ENCODE results near the gene YEATS4. TPM values are rescaled to one million over a fixed set of nuclear protein-coding genes. Genes with fewer than 3 reads are reported as not detected.

The YEATS4 gene
- total RNA-seq, 1 experiment from 2014 or later, result 20.9 TPM

- ChIA-PET CTCF (no interaction called here), POLR2A (no interaction called here)
- Histone ChIP-seq H3K27me3 (ENCODE audit: control insufficient read depth, insufficient read depth, low read length) (no peaks in the 10 kb centered on the region), H3K4me1 (ENCODE audit: control insufficient read depth, insufficient read depth, low read length) (no peaks in the 10 kb centered on the region), H3K27ac (ENCODE audit: low read length) (no peak overlapping the region), H3K4me3 (ENCODE audit: low read depth in 2 of 2, low read length in 2 of 2) (no peak overlapping the region), H3K36me3 (ENCODE audit: control insufficient read depth, insufficient read depth, low read length) (no peaks in the 10 kb centered on the region), H3K9me3 (ENCODE audit: control insufficient read depth, insufficient read depth, low read depth, low read length) (no peaks in the 10 kb centered on the region)
- TF ChIP-seq CTCF (IDR thresholded peaks at IDR 0.05) (no peak), REST (IDR thresholded peaks at IDR 0.05; ENCODE audit: insufficient read depth in 1 of 2, low read depth in 2 of 2, low read length in 1 of 2) (no peak), TCF7L2 (IDR thresholded peaks at IDR 0.05; ENCODE audit: low read depth, low read length) (no peak), POLR2AphosphoS5 (IDR thresholded peaks at IDR 0.05; ENCODE audit: low read depth, low read length) (no peak), SIN3A (IDR thresholded peaks at IDR 0.05; ENCODE audit: borderline replicate concordance, insufficient read depth, low read depth, low read length) (no peak)
- BruUV-seq (replicated peaks), result no TSS peak
- intact Hi-C loops (cut with micrococcal nuclease; ENCODE audit: unreplicated experiment), result no loop called here
- in situ Hi-C loops (cut with HindIII; ENCODE audit: low pct_unique_long_range_greater_than_20kb, low sequenced_read_pairs), result no loop called here
- ATAC-seq (no peak), DNase-seq (ENCODE audit: low read depth, low spot score) (no peak)
Measured at GRCh38 chr12:69435644-69436043, 76.1 kb downstream of the YEATS4 start.

- BruUV-seq (replicated peaks), result no TSS peak
- intact Hi-C loops (cut with micrococcal nuclease; ENCODE audit: unreplicated experiment) (no loop called here), in situ Hi-C loops (cut with HindIII; ENCODE audit: low pct_unique_long_range_greater_than_20kb, low sequenced_read_pairs) (no loop called here)
- ChIA-PET POLR2A (no interaction called here), CTCF (no interaction called here)
- H3K4me3 ChIP-seq (ENCODE audit: low read depth in 2 of 2, low read length in 2 of 2), result no peak overlapping the region
- TF ChIP-seq CTCF (IDR thresholded peaks at IDR 0.05) (no peak), TCF7L2 (IDR thresholded peaks at IDR 0.05; ENCODE audit: low read depth, low read length) (no peak), SIN3A (IDR thresholded peaks at IDR 0.05; ENCODE audit: borderline replicate concordance, insufficient read depth, low read depth, low read length) (no peak), REST (IDR thresholded peaks at IDR 0.05; ENCODE audit: insufficient read depth in 1 of 2, low read depth in 2 of 2, low read length in 1 of 2) (no peak), POLR2AphosphoS5 (IDR thresholded peaks at IDR 0.05; ENCODE audit: low read depth, low read length) (no peak)
- H3K27me3 ChIP-seq (ENCODE audit: control insufficient read depth, insufficient read depth, low read length), result no peaks in the 10 kb centered on the region
- no peaks in the 10 kb centered on the region for H3K9me3 ChIP-seq (ENCODE audit: control insufficient read depth, insufficient read depth, low read depth, low read length)
- no peaks in the 10 kb centered on the region for H3K4me1 ChIP-seq (ENCODE audit: control insufficient read depth, insufficient read depth, low read length)
- H3K27ac ChIP-seq (ENCODE audit: low read length), result no peak overlapping the region
- DNase-seq (ENCODE audit: low read depth, low spot score) (no peak), ATAC-seq (no peak)
- no peaks in the 10 kb centered on the region for H3K36me3 ChIP-seq (ENCODE audit: control insufficient read depth, insufficient read depth, low read length)
Measured at GRCh38 chr12:69437073-69437472, 77.5 kb downstream of the YEATS4 start.

All from Panc1 (cell line).